ENCODE measurements around the gene MYMK. TPM values are rescaled to one million over a fixed set of nuclear protein-coding genes. Genes with fewer than 3 reads are reported as not detected.

The MYMK gene
- total and polyA plus RNA-seq, 2 of the 13 experiments (the other 11 are each of a cell fraction or from before 2014, with no cell fraction given), result not detected

DNA sequence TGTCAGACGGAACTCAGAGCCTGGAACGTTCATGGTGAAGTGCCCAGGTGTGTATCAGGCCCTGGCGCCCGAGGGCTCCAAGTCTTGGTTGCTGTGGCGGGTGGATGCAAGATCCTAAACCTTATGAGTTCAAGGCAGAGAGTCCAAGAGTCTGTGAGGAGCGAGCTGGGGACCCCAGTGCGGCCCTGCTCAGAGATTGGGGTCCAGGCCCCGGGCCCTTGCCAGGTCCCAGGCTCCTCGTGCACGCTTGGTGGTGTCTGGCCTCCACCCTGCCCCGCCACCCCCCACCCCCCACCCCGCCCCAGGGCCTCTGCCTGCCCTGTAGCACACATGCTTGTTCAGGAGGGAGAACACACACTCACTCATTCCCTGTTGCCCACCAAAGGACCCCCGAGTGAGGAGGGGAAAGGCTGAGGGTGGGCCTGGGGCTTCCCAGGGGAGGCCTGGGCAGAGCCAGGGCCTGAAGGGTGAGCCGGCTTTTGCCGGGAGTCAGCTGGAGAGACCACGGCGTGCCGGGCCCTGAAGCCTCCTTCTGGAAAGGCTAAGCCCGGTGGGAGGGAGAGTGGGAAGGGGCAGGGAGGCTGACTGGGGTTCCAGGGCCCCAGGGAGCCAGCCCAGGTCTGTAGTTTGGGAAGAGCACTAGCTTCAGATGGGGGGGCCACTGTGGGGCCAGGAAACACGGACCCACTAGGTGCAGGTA is 47.3 kb upstream of the MYMK start (continued):
- TF ChIP-seq, protein P1, sequence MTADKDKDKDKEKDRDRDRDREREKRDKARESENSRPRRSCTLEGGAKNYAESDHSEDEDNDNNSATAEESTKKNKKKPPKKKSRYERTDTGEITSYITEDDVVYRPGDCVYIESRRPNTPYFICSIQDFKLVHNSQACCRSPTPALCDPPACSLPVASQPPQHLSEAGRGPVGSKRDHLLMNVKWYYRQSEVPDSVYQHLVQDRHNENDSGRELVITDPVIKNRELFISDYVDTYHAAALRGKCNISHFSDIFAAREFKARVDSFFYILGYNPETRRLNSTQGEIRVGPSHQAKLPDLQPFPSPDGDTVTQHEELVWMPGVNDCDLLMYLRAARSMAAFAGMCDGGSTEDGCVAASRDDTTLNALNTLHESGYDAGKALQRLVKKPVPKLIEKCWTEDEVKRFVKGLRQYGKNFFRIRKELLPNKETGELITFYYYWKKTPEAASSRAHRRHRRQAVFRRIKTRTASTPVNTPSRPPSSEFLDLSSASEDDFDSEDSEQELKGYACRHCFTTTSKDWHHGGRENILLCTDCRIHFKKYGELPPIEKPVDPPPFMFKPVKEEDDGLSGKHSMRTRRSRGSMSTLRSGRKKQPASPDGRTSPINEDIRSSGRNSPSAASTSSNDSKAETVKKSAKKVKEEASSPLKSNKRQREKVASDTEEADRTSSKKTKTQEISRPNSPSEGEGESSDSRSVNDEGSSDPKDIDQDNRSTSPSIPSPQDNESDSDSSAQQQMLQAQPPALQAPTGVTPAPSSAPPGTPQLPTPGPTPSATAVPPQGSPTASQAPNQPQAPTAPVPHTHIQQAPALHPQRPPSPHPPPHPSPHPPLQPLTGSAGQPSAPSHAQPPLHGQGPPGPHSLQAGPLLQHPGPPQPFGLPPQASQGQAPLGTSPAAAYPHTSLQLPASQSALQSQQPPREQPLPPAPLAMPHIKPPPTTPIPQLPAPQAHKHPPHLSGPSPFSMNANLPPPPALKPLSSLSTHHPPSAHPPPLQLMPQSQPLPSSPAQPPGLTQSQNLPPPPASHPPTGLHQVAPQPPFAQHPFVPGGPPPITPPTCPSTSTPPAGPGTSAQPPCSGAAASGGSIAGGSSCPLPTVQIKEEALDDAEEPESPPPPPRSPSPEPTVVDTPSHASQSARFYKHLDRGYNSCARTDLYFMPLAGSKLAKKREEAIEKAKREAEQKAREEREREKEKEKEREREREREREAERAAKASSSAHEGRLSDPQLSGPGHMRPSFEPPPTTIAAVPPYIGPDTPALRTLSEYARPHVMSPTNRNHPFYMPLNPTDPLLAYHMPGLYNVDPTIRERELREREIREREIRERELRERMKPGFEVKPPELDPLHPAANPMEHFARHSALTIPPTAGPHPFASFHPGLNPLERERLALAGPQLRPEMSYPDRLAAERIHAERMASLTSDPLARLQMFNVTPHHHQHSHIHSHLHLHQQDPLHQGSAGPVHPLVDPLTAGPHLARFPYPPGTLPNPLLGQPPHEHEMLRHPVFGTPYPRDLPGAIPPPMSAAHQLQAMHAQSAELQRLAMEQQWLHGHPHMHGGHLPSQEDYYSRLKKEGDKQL (CRISPR knock-in tag; IDR thresholded peaks at IDR 0.05; ENCODE audit: low read depth), result no peak
- TF ChIP-seq ZFYVE20 (CRISPR knock-in tag; IDR thresholded peaks at IDR 0.05; ENCODE audit: borderline replicate concordance, low read depth), result no peak

DNA sequence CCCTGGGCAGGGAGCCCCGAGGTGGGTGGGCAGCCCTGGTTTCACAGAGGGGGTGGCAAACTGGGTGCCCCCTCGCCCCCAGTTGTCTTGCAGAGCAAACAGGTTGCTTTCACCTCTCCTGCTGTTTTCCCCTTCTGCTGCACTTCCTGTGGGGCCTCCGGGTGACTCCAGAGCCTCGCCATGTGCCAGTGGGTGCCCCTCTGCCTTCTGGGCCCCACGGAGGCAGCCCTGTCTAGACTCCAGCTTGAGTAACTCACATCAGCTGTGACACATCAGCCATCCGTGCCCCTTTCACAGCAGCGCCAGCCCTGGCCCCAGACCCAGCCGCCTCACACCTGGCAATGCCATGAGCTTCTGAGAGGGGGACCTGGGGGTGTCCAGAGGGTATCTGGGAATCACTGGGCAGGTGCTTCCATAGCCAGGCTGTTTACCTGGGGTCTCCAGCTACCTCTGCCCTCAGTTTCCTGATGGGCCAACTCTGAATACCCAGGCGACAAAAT is 46.7 kb upstream of the MYMK start:
- no peak overlapping the region for H2AFZ ChIP-seq (ENCODE audit: low read length)
- H3K27me3 ChIP-seq (ENCODE audit: control insufficient read depth in 1 of 2, insufficient read depth in 2 of 2, low read length in 2 of 2), result peaks cover 0 to 12% of the 10 kb centered on the region in 2 experiments; a peak in 2 of 5 replicates
- intact Hi-C loops (cut with micrococcal nuclease; ENCODE audit: unreplicated experiment) (no loop called here), in situ Hi-C loops (cut with HindIII; ENCODE audit: extremely low pct_ligation_motif_present, low pct_unique_long_range_greater_than_20kb) (no loop called here)
- H4K20me1 ChIP-seq (ENCODE audit: insufficient read depth, low read length), result no peaks in the 10 kb centered on the region
- FAIRE-seq (no peak), DNase-seq (ENCODE audit: low spot score) (no peak), ATAC-seq (no peak)
- H3K27ac ChIP-seq (ENCODE audit: extremely low read length, insufficient read depth, low read length), result no peak overlapping the region
- no peak overlapping the region for H3K4me2 ChIP-seq (ENCODE audit: low read depth, low read length)
- H3K9ac ChIP-seq (ENCODE audit: insufficient read depth, low read depth, low read length), result no peak overlapping the region
- POLR2A ChIA-PET, result no interaction called here
- H3K36me3 ChIP-seq (replicated peaks in 1 of 2; ENCODE audit: control insufficient read depth in 1 of 2, insufficient read depth in 2 of 2, low read length in 2 of 2), result no peaks in the 10 kb centered on the region
- no peak overlapping the region for H3K4me3 ChIP-seq (replicated peaks in 1 of 3; ENCODE audit: insufficient read depth in 1 of 3, low read depth in 2 of 3, low read length in 3 of 3)
- peaks cover 9% of the 10 kb centered on the region for H3K4me1 ChIP-seq (ENCODE audit: insufficient read depth, low read length)
- WGBS (ENCODE audit: low lambda C conversion rate), result 43% methylated on average over 4 of the region's 9 CpGs
- CTCF ChIA-PET (ENCODE audit: low intra/inter-chr PET ratio, low total read pairs), result no interaction called here
- H3K79me2 ChIP-seq (ENCODE audit: insufficient read depth, low read length), result no peaks in the 10 kb centered on the region
- no peaks in the 10 kb centered on the region for H3K9me3 ChIP-seq (ENCODE audit: low read length)
- no TSS peak for BruUV-seq (replicated peaks)
- TF ChIP-seq BRCA1 (CRISPR knock-in tag; IDR thresholded peaks at IDR 0.05), result no peak
- no peak for TF ChIP-seq MBD4 (IDR thresholded peaks at IDR 0.05; ENCODE audit: borderline replicate concordance, low read length)
- no peak for TF ChIP-seq ZBTB3 (CRISPR knock-in tag; IDR thresholded peaks at IDR 0.05; ENCODE audit: borderline replicate concordance, low read depth)
- no peak for TF ChIP-seq ZNF350 (CRISPR knock-in tag; IDR thresholded peaks at IDR 0.05; ENCODE audit: borderline replicate concordance, low read depth)
- TF ChIP-seq MAFK (conservative IDR thresholded peaks at IDR 0.05 in 1 of 2, IDR thresholded peaks at IDR 0.05 in 1 of 2; ENCODE audit: low read length in 2 of 2), result no peak
- TF ChIP-seq, protein P2, sequence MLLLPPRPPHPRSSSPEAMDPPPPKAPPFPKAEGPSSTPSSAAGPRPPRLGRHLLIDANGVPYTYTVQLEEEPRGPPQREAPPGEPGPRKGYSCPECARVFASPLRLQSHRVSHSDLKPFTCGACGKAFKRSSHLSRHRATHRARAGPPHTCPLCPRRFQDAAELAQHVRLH (CRISPR knock-in tag; IDR thresholded peaks at IDR 0.05; ENCODE audit: borderline replicate concordance, low read depth), result no peak
- TF ChIP-seq ZNF614 (CRISPR knock-in tag; IDR thresholded peaks at IDR 0.05; ENCODE audit: borderline replicate concordance), result no peak
- TF ChIP-seq, protein P3, sequence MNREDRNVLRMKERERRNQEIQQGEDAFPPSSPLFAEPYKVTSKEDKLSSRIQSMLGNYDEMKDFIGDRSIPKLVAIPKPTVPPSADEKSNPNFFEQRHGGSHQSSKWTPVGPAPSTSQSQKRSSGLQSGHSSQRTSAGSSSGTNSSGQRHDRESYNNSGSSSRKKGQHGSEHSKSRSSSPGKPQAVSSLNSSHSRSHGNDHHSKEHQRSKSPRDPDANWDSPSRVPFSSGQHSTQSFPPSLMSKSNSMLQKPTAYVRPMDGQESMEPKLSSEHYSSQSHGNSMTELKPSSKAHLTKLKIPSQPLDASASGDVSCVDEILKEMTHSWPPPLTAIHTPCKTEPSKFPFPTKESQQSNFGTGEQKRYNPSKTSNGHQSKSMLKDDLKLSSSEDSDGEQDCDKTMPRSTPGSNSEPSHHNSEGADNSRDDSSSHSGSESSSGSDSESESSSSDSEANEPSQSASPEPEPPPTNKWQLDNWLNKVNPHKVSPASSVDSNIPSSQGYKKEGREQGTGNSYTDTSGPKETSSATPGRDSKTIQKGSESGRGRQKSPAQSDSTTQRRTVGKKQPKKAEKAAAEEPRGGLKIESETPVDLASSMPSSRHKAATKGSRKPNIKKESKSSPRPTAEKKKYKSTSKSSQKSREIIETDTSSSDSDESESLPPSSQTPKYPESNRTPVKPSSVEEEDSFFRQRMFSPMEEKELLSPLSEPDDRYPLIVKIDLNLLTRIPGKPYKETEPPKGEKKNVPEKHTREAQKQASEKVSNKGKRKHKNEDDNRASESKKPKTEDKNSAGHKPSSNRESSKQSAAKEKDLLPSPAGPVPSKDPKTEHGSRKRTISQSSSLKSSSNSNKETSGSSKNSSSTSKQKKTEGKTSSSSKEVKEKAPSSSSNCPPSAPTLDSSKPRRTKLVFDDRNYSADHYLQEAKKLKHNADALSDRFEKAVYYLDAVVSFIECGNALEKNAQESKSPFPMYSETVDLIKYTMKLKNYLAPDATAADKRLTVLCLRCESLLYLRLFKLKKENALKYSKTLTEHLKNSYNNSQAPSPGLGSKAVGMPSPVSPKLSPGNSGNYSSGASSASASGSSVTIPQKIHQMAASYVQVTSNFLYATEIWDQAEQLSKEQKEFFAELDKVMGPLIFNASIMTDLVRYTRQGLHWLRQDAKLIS (CRISPR knock-in tag; IDR thresholded peaks at IDR 0.05), result no peak
- no peak for TF ChIP-seq ZC3H4 (CRISPR knock-in tag; IDR thresholded peaks at IDR 0.05; ENCODE audit: borderline replicate concordance)
